ENCODE data around the gene AZGP1.

The AZGP1 gene

GRCh38 chr7:99928994-99929729 lies 46.7 kb downstream of the AZGP1 start, which contains the start of gene GJC3:
Gene GJC3 (minus strand): TSS chr7:99929620. CDS start chr7:99929620, 0 bp downstream.
- H3K4me1 ChIP-seq (ENCODE audit: insufficient read depth, insufficient read length) = no peaks in the 10 kb centered on the region
- peaks cover 6% of the 10 kb centered on the region for H3K27me3 ChIP-seq (ENCODE audit: insufficient read depth, insufficient read length)
- TF ChIP-seq YY1 (IDR thresholded peaks at IDR 0.05; ENCODE audit: insufficient read depth, insufficient read length) (no peak), SUZ12 (IDR thresholded peaks at IDR 0.05; ENCODE audit: extremely low read depth, insufficient read depth, insufficient read length) (no peak), ZNF274 (IDR thresholded peaks at IDR 0.05; ENCODE audit: low read depth, low read length) (no peak)
- peak within 1 kb of the TSS; percentile 59 for H3K9ac ChIP-seq (ENCODE audit: insufficient read length, low read depth)
- DNase-seq (ENCODE audit: low read depth, low spot score) = no peak
- peak within 1 kb of the TSS; percentile 41 for H3K4me3 ChIP-seq (ENCODE audit: insufficient read length, low read depth)
- no peaks in the 10 kb centered on the region for H3K36me3 ChIP-seq (ENCODE audit: insufficient read depth, insufficient read length, low read length)
- H3K9me3 ChIP-seq (ENCODE audit: insufficient read depth, low read length) = no peaks in the 10 kb centered on the region

GRCh38 chr7:99928188-99928587 lies 47.6 kb downstream of the AZGP1 start:
- Histone ChIP-seq H3K36me3 (ENCODE audit: insufficient read depth, insufficient read length, low read length) (no peaks in the 10 kb centered on the region), H3K4me1 (ENCODE audit: insufficient read depth, insufficient read length) (no peaks in the 10 kb centered on the region), H3K9me3 (ENCODE audit: insufficient read depth, low read length) (no peaks in the 10 kb centered on the region), H3K9ac (ENCODE audit: insufficient read length, low read depth) (no peak overlapping the region), H3K27me3 (ENCODE audit: insufficient read depth, insufficient read length) (peaks cover 6% of the 10 kb centered on the region), H3K4me3 (ENCODE audit: insufficient read length, low read depth) (no peak overlapping the region)
- TF ChIP-seq ZNF274 (IDR thresholded peaks at IDR 0.05; ENCODE audit: low read depth, low read length) = no peak
- no peak for TF ChIP-seq YY1 (IDR thresholded peaks at IDR 0.05; ENCODE audit: insufficient read depth, insufficient read length)
- DNase-seq (ENCODE audit: low read depth, low spot score) = no peak

GRCh38 chr7:99927536-99927935 lies 48.3 kb downstream of the AZGP1 start:
- Histone ChIP-seq H3K9me3 (ENCODE audit: insufficient read depth, low read length) (no peaks in the 10 kb centered on the region), H3K4me3 (ENCODE audit: insufficient read length, low read depth) (no peak overlapping the region), H3K9ac (ENCODE audit: insufficient read length, low read depth) (no peak overlapping the region), H3K36me3 (ENCODE audit: insufficient read depth, insufficient read length, low read length) (no peaks in the 10 kb centered on the region), H3K27me3 (ENCODE audit: insufficient read depth, insufficient read length) (peaks cover 6% of the 10 kb centered on the region), H3K4me1 (ENCODE audit: insufficient read depth, insufficient read length) (no peaks in the 10 kb centered on the region)
- TF ChIP-seq SUZ12 (IDR thresholded peaks at IDR 0.05; ENCODE audit: extremely low read depth, insufficient read depth, insufficient read length) (no peak), YY1 (IDR thresholded peaks at IDR 0.05; ENCODE audit: insufficient read depth, insufficient read length) (no peak), ZNF274 (IDR thresholded peaks at IDR 0.05; ENCODE audit: low read depth, low read length) (no peak)
- DNase-seq (ENCODE audit: low read depth, low spot score) = no peak

DNA sequence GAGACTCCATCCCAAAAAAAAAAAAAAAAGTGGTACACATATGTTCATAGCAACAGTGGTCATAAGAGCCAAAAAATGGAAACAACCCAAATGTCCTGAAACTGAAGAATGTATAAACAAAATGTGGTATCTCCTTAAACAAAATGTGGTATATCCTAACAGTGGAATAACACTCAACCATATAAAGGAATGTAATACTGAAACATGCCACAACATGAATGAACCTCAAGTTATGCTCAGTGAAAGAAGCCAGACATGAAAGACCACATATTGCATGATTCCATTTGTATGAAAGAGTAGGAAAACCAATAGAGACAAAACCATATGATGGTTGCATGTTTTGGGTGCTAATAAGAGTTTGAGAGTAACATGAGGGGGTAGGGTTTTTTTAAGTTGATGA lies 49.5 kb downstream of the AZGP1 start:
- no peak for DNase-seq (ENCODE audit: low read depth, low spot score)
- Histone ChIP-seq H3K4me1 (ENCODE audit: insufficient read depth, insufficient read length) (no peaks in the 10 kb centered on the region), H3K4me3 (ENCODE audit: insufficient read length, low read depth) (no peak overlapping the region), H3K27me3 (ENCODE audit: insufficient read depth, insufficient read length) (peaks cover 6% of the 10 kb centered on the region), H3K9me3 (ENCODE audit: insufficient read depth, low read length) (no peaks in the 10 kb centered on the region), H3K9ac (ENCODE audit: insufficient read length, low read depth) (no peak overlapping the region), H3K36me3 (ENCODE audit: insufficient read depth, insufficient read length, low read length) (no peaks in the 10 kb centered on the region)
- TF ChIP-seq ZNF274 (IDR thresholded peaks at IDR 0.05; ENCODE audit: low read depth, low read length) (no peak), SUZ12 (IDR thresholded peaks at IDR 0.05; ENCODE audit: extremely low read depth, insufficient read depth, insufficient read length) (no peak), YY1 (IDR thresholded peaks at IDR 0.05; ENCODE audit: insufficient read depth, insufficient read length) (no peak)

GRCh38 chr7:99923200-99923599 lies 52.6 kb downstream of the AZGP1 start:
- DNase-seq (ENCODE audit: low read depth, low spot score) = no peak
- no peak overlapping the region for H3K4me3 ChIP-seq (ENCODE audit: insufficient read length, low read depth)
- H3K9me3 ChIP-seq (ENCODE audit: insufficient read depth, low read length) = peaks cover 4% of the 10 kb centered on the region; the same call in 1 of the 2 replicates
- no peaks in the 10 kb centered on the region for H3K4me1 ChIP-seq (ENCODE audit: insufficient read depth, insufficient read length)
- H3K36me3 ChIP-seq (ENCODE audit: insufficient read depth, insufficient read length, low read length) = peaks cover 3% of the 10 kb centered on the region
- H3K9ac ChIP-seq (ENCODE audit: insufficient read length, low read depth) = no peak overlapping the region
- TF ChIP-seq YY1 (IDR thresholded peaks at IDR 0.05; ENCODE audit: insufficient read depth, insufficient read length) (no peak), ZNF274 (IDR thresholded peaks at IDR 0.05; ENCODE audit: low read depth, low read length) (no peak), SUZ12 (IDR thresholded peaks at IDR 0.05; ENCODE audit: extremely low read depth, insufficient read depth, insufficient read length) (no peak)
- H3K27me3 ChIP-seq (ENCODE audit: insufficient read depth, insufficient read length) = peaks cover under 1% of the 10 kb centered on the region

GRCh38 chr7:99920149-99920548 lies 55.7 kb downstream of the AZGP1 start:
- H3K27me3 ChIP-seq (ENCODE audit: insufficient read depth, insufficient read length) = no peaks in the 10 kb centered on the region
- H3K9me3 ChIP-seq (ENCODE audit: insufficient read depth, low read length) = peaks cover 4% of the 10 kb centered on the region; the same call in 1 of the 2 replicates
- no peaks in the 10 kb centered on the region for H3K4me1 ChIP-seq (ENCODE audit: insufficient read depth, insufficient read length)
- no peak for DNase-seq (ENCODE audit: low read depth, low spot score)
- TF ChIP-seq SUZ12 (IDR thresholded peaks at IDR 0.05; ENCODE audit: extremely low read depth, insufficient read depth, insufficient read length) (no peak), ZNF274 (IDR thresholded peaks at IDR 0.05; ENCODE audit: low read depth, low read length) (no peak), YY1 (IDR thresholded peaks at IDR 0.05; ENCODE audit: insufficient read depth, insufficient read length) (no peak)
- H3K36me3 ChIP-seq (ENCODE audit: insufficient read depth, insufficient read length, low read length) = peaks cover 8% of the 10 kb centered on the region
- peak overlapping the region; percentile 63 for H3K4me3 ChIP-seq (ENCODE audit: insufficient read length, low read depth)
- no peak overlapping the region for H3K9ac ChIP-seq (ENCODE audit: insufficient read length, low read depth)

DNA sequence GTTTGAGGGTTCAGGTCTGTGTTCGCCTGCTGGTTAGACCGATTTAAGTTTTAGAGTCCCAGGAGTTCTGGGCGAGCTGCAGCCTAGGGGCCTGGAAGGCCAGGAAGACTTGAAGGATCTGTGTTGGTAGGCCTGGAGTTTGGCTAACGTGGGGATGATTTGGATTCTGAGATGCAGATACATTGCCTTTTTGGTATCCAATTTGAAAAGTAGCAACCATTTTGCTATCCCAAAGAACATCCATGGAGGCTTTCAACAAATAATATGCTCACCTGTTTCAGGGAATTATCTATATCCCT lies 56.1 kb downstream of the AZGP1 start:
- Histone ChIP-seq H3K9me3 (ENCODE audit: insufficient read depth, low read length) (peaks cover 4% of the 10 kb centered on the region; the same call in 1 of the 2 replicates), H3K36me3 (ENCODE audit: insufficient read depth, insufficient read length, low read length) (peaks cover 8% of the 10 kb centered on the region), H3K4me3 (ENCODE audit: insufficient read length, low read depth) (peak overlapping the region; percentile 63), H3K9ac (ENCODE audit: insufficient read length, low read depth) (peak overlapping the region; percentile 80), H3K4me1 (ENCODE audit: insufficient read depth, insufficient read length) (no peaks in the 10 kb centered on the region), H3K27me3 (ENCODE audit: insufficient read depth, insufficient read length) (no peaks in the 10 kb centered on the region)
- TF ChIP-seq ZNF274 (IDR thresholded peaks at IDR 0.05; ENCODE audit: low read depth, low read length) (no peak), SUZ12 (IDR thresholded peaks at IDR 0.05; ENCODE audit: extremely low read depth, insufficient read depth, insufficient read length) (no peak), YY1 (IDR thresholded peaks at IDR 0.05; ENCODE audit: insufficient read depth, insufficient read length) (no peak)
- DNase-seq (ENCODE audit: low read depth, low spot score) = no peak
